A549 (cell line): ENCODE measurements around the gene ABCC4. TPM values are rescaled to one million over a fixed set of nuclear protein-coding genes. Genes with fewer than 3 reads are reported as not detected.
A peak's percentile ranks its signal among the peaks of the same experiment; 100 is the strongest.

ENCODE experiments used
- ATAC-seq, 2 experiments: fragments of 200-7000 bp in 1 of 2; fragments of >200 bp in 1 of 2; cut with Nextera tagmentation in 1 of 2; cut with Tn5 transposase in 1 of 2; 3 replicates each; pipeline versions ENCODE4 v1.8.0 to v1.9.1; 2018 to 2020; ENCODE audit warnings: mild to moderate bottlenecking in 1 of 2, moderate library complexity in 1 of 2
- CTCF ChIA-PET: fragments of 300-600 bp; sonication (Branson Sonifier 250); formaldehyde crosslinking; extraction: SDS; loops from one replicate; lab custom pipeline; 2021; ENCODE audit warnings: antibody characterized with exemption, inconsistent platforms; lab: Yijun Ruan, JAX
- POLR2A ChIA-PET: fragments of 350-600 bp; formaldehyde crosslinking; extraction: SDS; loops from one replicate; lab custom pipeline; 2021; ENCODE audit warnings: antibody characterized with exemption, inconsistent platforms; lab: Yijun Ruan, JAX
- DNase-seq, 2 experiments: peaks; one replicate each; pipeline versions ENCODE4 v3.0.0 to v3.0.0-alpha.2; 2011 to 2016; ENCODE audit warnings: low read depth in 1 of 2, low spot score in 1 of 2
- FAIRE-seq: peaks from 2 replicates; lab custom pipeline; 2011; peaks lifted over from hg19 to GRCh38; lab: Jason Lieb, UNC
- H3K27ac ChIP-seq, 2 experiments: fragments of >200 bp; sonication (Bioruptor Twin); formaldehyde crosslinking; 3 replicates each; pipeline ENCODE4 v1.5.1; 2016 to 2017
- H3K4me1 ChIP-seq: fragments of >200 bp; sonication (Bioruptor Twin); formaldehyde crosslinking; 3 replicates; pipeline ENCODE4 v1.6.1; 2016
- H3K4me2 ChIP-seq: fragments of >200 bp; sonication (Bioruptor Twin); formaldehyde crosslinking; 3 replicates; pipeline ENCODE4 v1.6.1; 2016
- H3K4me3 ChIP-seq: fragments of >200 bp; sonication (Bioruptor Twin); formaldehyde crosslinking; 3 replicates; pipeline ENCODE4 v1.5.1; 2016
- H3K9me3 ChIP-seq: fragments of >200 bp; sonication (Bioruptor Twin); formaldehyde crosslinking; 3 replicates; pipeline ENCODE4 v1.6.1; 2016
- ATOH8 ChIP-seq: fragments of 250-450 bp; sonication (Bioruptor Pico); IDR thresholded peaks from 2 replicates; pipeline ENCODE4 v1.5.0; 2020; ENCODE audit warnings: low read depth, mild to moderate bottlenecking, moderate library complexity
- BCL3 ChIP-seq: fragments of >200 bp; sonication (Bioruptor Twin); formaldehyde crosslinking; IDR thresholded peaks from 3 replicates; pipeline ENCODE4 v1.6.1; 2016
- CBX8 ChIP-seq: fragments of 200-600 bp; sonication (generic); IDR thresholded peaks from 2 replicates; pipeline ENCODE4 v1.6.1; 2016
- CHD2 ChIP-seq: fragments of 150-350 bp; IDR thresholded peaks from 2 replicates; pipeline ENCODE4 v1.6.1; 2014; ENCODE audit warnings: low read length; ENCODE audit not compliant: partially characterized antibody
- CHD4 ChIP-seq: fragments of 200-600 bp; sonication (generic); IDR thresholded peaks from 2 replicates; pipeline ENCODE4 v1.6.1; 2016; ENCODE audit warnings: antibody characterized with exemption, mild to moderate bottlenecking, borderline replicate concordance
- E2F6 ChIP-seq: IDR thresholded peaks from 2 replicates; pipeline ENCODE4 v1.6.1; 2012; ENCODE audit warnings: low read depth, borderline replicate concordance
- EP300 ChIP-seq, 2 experiments: fragments of >200 bp; sonication (Bioruptor Twin); formaldehyde crosslinking; IDR thresholded peaks; 2 replicates in 1 of 2; 3 replicates in 1 of 2; pipeline ENCODE4 v1.6.1; 2016 to 2017
- ESRRA ChIP-seq: fragments of 150-350 bp; IDR thresholded peaks from 2 replicates; pipeline ENCODE4 v1.6.1; 2014; ENCODE audit warnings: mild to moderate bottlenecking, low read length, borderline replicate concordance
- HES2 ChIP-seq: fragments of >200 bp; sonication (Bioruptor Twin); formaldehyde crosslinking; IDR thresholded peaks from 2 replicates; pipeline ENCODE4 v1.6.1; 2016
- HOXB5 ChIP-seq: fragments of 250-450 bp; sonication (Bioruptor Pico); IDR thresholded peaks from 2 replicates; pipeline ENCODE4 v1.5.0; 2020; ENCODE audit warnings: mild to moderate bottlenecking, moderate library complexity
- JUNB ChIP-seq: fragments of >200 bp; sonication (Bioruptor Twin); formaldehyde crosslinking; IDR thresholded peaks from 2 replicates; pipeline ENCODE4 v1.6.1; 2016
- KDM1A ChIP-seq: fragments of 200-600 bp; sonication (generic); IDR thresholded peaks from 2 replicates; pipeline ENCODE4 v1.6.1; 2016; ENCODE audit warnings: low read depth, mild to moderate bottlenecking
- MAFK ChIP-seq: fragments of 450-650 bp; IDR thresholded peaks from 2 replicates; pipeline ENCODE4 v1.6.1; 2014; ENCODE audit not compliant: partially characterized antibody
- MAX ChIP-seq: IDR thresholded peaks from 2 replicates; pipeline ENCODE4 v1.6.1; 2012
- MAZ ChIP-seq: fragments of 150-350 bp; IDR thresholded peaks from 2 replicates; pipeline ENCODE4 v1.6.1; 2014; ENCODE audit warnings: antibody characterized with exemption, low read depth, low read length, borderline replicate concordance
- MYC ChIP-seq: IDR thresholded peaks from 2 replicates; pipeline ENCODE4 v1.6.1; 2012; ENCODE audit warnings: mild to moderate bottlenecking, inconsistent platforms, low read length, improper control_type of control experiment, borderline replicate concordance
- NFE2L2 ChIP-seq: fragments of 150-350 bp; conservative IDR thresholded peaks from 2 replicates; pipeline ENCODE4 v1.6.1; 2014; ENCODE audit warnings: low read length
- NR3C1 ChIP-seq: fragments of >200 bp; sonication (Bioruptor Twin); formaldehyde crosslinking; IDR thresholded peaks from 3 replicates; pipeline ENCODE4 v1.6.1; 2017
- POLR2AphosphoS2 ChIP-seq: conservative IDR thresholded peaks from 2 replicates; pipeline ENCODE4 v1.6.1; 2012; ENCODE audit warnings: low read length, improper control_type of control experiment, inconsistent platforms
- RARB ChIP-seq: fragments of 250-450 bp; sonication (Bioruptor Pico); IDR thresholded peaks from 2 replicates; pipeline ENCODE4 v1.8.0; 2021; ENCODE audit warnings: mild to moderate bottlenecking, moderate library complexity
- REST ChIP-seq: fragments of 200-600 bp; sonication (generic); IDR thresholded peaks from 2 replicates; pipeline ENCODE4 v1.6.1; 2016; ENCODE audit warnings: antibody characterized with exemption, mild to moderate bottlenecking, moderate library complexity
- RFX5 ChIP-seq: fragments of 450-650 bp; IDR thresholded peaks from 2 replicates; pipeline ENCODE4 v1.7.1; 2014; ENCODE audit warnings: antibody characterized with exemption, mild to moderate bottlenecking, moderate library complexity
- WGBS: methylation state at CpG from one replicate; pipeline ENCODE4 v1.1.6; 2017; ENCODE audit errors: missing lambda C conversion rate; 5-methylcytosine and 5-hydroxymethylcytosine counted together
- polyA plus RNA-seq, 4 experiments: library from polyadenylated mRNA; depleted of rRNA in 3 of 4; stranded (reverse); fragments of >200 nt; fragmentation: RNase III in 1 of 4; extraction: RNeasy Plus Mini Kit Qiagen cat#74134 plus additional on column Dnase treatment in 1 of 4; gene quantifications; 2 replicates in 3 of 4; 3 replicates in 1 of 4; pipeline ENCODE4 v1.2.3, GENCODE V29; 2011 to 2017

The ABCC4 gene
- polyA plus RNA-seq, 2 of the 4 experiments (the other 2 are of a cell fraction), result 23.5 to 56.2 TPM

GRCh38 chr13:95099541-95099940 lies 201.7 kb downstream of the ABCC4 start (continued):
- TF ChIP-seq CHD2 (no peak), HOXB5 (CRISPR knock-in tag) (peak; percentile 87), CHD4 (no peak), MAZ (no peak), RARB (CRISPR knock-in tag) (peak; percentile 58), RFX5 (no peak), CBX8 (no peak)

GRCh38 chr13:95098916-95099315 lies 202.3 kb downstream of the ABCC4 start:
- CTCF ChIA-PET, result no interaction called here
- FAIRE-seq, result no peak

GRCh38 chr13:95091755-95092154 lies 209.5 kb downstream of the ABCC4 start:
- WGBS, result 92% methylated on average over 3 of the region's 3 CpGs
- peaks cover 17% of the 10 kb centered on the region; the same call in 2 of the 3 replicates for H3K9me3 ChIP-seq
- POLR2A ChIA-PET, result no interaction called here
- H3K4me3 ChIP-seq, result no peak overlapping the region
- H3K4me2 ChIP-seq, result no peak overlapping the region
- no peak for ATAC-seq
- no peak for FAIRE-seq
- H3K4me1 ChIP-seq, result peaks cover 24% of the 10 kb centered on the region
- no peak for TF ChIP-seq KDM1A
- TF ChIP-seq RARB (CRISPR knock-in tag), result no peak
- TF ChIP-seq MYC, result no peak
- TF ChIP-seq BCL3, result no peak
- no peak for TF ChIP-seq ATOH8 (CRISPR knock-in tag)
- TF ChIP-seq MAX, result no peak
- TF ChIP-seq JUNB, result no peak
- no peak for TF ChIP-seq NR3C1
- TF ChIP-seq NFE2L2, result no peak
- TF ChIP-seq E2F6, result no peak
- TF ChIP-seq HES2, result no peak
- no peak for TF ChIP-seq EP300 (IDR thresholded peaks at IDR 0.05)
- no peak for TF ChIP-seq ESRRA
- TF ChIP-seq POLR2AphosphoS2, result no peak
- no peak for TF ChIP-seq REST
- DNase-seq, result no peak
- H3K27ac ChIP-seq, result no peak overlapping the region
- CTCF ChIA-PET, result no interaction called here

More at GRCh38 chr13:95098916-95099315, 202.3 kb downstream of the ABCC4 start:
- POLR2A ChIA-PET, result no interaction called here
- peak overlapping the region; percentile 93 to 98 for H3K27ac ChIP-seq
- WGBS, result 65% methylated on average over 2 of the region's 2 CpGs
- H3K4me2 ChIP-seq, result peak overlapping the region; percentile 82
- TF ChIP-seq MAFK (peak; percentile 37), JUNB (0 out of 2 replicates have a peak, but pooled peaks have one; percentile 12), NR3C1 (no peak)
- peak in 1 of 2 experiments; percentile 36 for DNase-seq
- no peak overlapping the region for H3K4me3 ChIP-seq
- H3K4me1 ChIP-seq, result peaks cover 32% of the 10 kb centered on the region
- peaks cover 29% of the 10 kb centered on the region for H3K9me3 ChIP-seq
- no peak for ATAC-seq
